Endothelial cell of umbilical vein (primary cell): ENCODE results near the gene CHMP2B. TPM values are rescaled to one million over a fixed set of nuclear protein-coding genes. Genes with fewer than 3 reads are reported as not detected.

Experiments used
- BruUV-seq: library from RNA; stranded (reverse); fragments of 400-500 nt; replicated peaks from 2 replicates; lab custom pipeline; 2021; lab: Mats Ljungman, UMichigan
- CTCF ChIA-PET: fragments of 300-600, 350-600 bp; sonication (Branson Sonifier 250); formaldehyde crosslinking; loops from one replicate; lab custom pipeline; 2021; ENCODE audit warnings: antibody characterized with exemption, inconsistent platforms; lab: Charles Lee
- POLR2A ChIA-PET: fragments of 300-600, 350-600 bp; sonication (Branson Sonifier 250); formaldehyde crosslinking; loops from one replicate; lab custom pipeline; 2021; ENCODE audit warnings: antibody characterized with exemption, inconsistent platforms; lab: Charles Lee
- DNase-seq: peaks from one replicate; pipeline ENCODE4 v3.0.0-alpha.2; 2011; ENCODE audit warnings: low read depth, low spot score
- FAIRE-seq: peaks from 2 replicates; lab custom pipeline; 2011; peaks lifted over from hg19 to GRCh38; lab: Jason Lieb, UNC
- H2AFZ ChIP-seq: 2 replicates; pipeline ENCODE4 v1.6.0; 2012; ENCODE audit warnings: low read depth, low read length, control low read depth, inconsistent platforms
- H3K27ac ChIP-seq: 2 replicates; pipeline ENCODE4 v1.5.1; 2011; ENCODE audit warnings: low read depth, mild to moderate bottlenecking, control low read depth, low read length, moderate library complexity; ENCODE audit not compliant: insufficient read depth
- H3K27me3 ChIP-seq, 2 experiments: 2 replicates each; pipeline versions ENCODE4 v1.6.0 to v1.6.1; 2011; ENCODE audit warnings: low read length in 2 of 2, mixed read lengths in 1 of 2; ENCODE audit not compliant: control insufficient read depth in 2 of 2, insufficient read depth in 2 of 2
- H3K36me3 ChIP-seq, 2 experiments: 2 replicates in 1 of 2; 3 replicates in 1 of 2; pipeline ENCODE4 v1.5.1; 2011; ENCODE audit warnings: low read length in 2 of 2, mild to moderate bottlenecking in 1 of 2, moderate library complexity in 1 of 2; ENCODE audit not compliant: control insufficient read depth in 2 of 2, insufficient read depth in 2 of 2; ENCODE audit errors: extremely low read depth in 1 of 2
- H3K4me1 ChIP-seq: 3 replicates; pipeline ENCODE4 v1.5.1; 2011; ENCODE audit warnings: mild to moderate bottlenecking, low read length; ENCODE audit not compliant: control insufficient read depth, insufficient read depth; ENCODE audit errors: extremely low read depth
- H3K4me2 ChIP-seq: 2 replicates; pipeline ENCODE4 v1.6.1; 2011; ENCODE audit warnings: low read length, control low read depth, mixed read lengths; ENCODE audit not compliant: insufficient read depth
- H3K4me3 ChIP-seq, 3 experiments: fragments of 200-600 bp in 1 of 3; sonication (generic), shearing (Covaris generic) in 1 of 3; replicated peaks in 1 of 3; 2 replicates each; pipeline ENCODE4 v1.5.1; 2011 to 2016; ENCODE audit warnings: control low read depth in 3 of 3, low read length in 3 of 3, mild to moderate bottlenecking in 2 of 3, inconsistent platforms in 1 of 3, low read depth in 1 of 3, moderate library complexity in 1 of 3; ENCODE audit not compliant: insufficient read depth in 1 of 3
- H3K79me2 ChIP-seq: 2 replicates; pipeline ENCODE4 v1.6.0; 2012; ENCODE audit warnings: low read length, inconsistent platforms; ENCODE audit not compliant: control insufficient read depth, insufficient read depth
- H3K9ac ChIP-seq: replicated peaks from 2 replicates; pipeline ENCODE3; 2011; ENCODE audit warnings: low read length, control low read depth; ENCODE audit not compliant: insufficient read depth; ENCODE audit errors: extremely low read depth
- H3K9me1 ChIP-seq: replicated peaks from 3 replicates; pipeline ENCODE4 v1.6.0; 2011; ENCODE audit warnings: mild to moderate bottlenecking, low read length; ENCODE audit not compliant: control insufficient read depth, insufficient read depth; ENCODE audit errors: extremely low read depth
- H3K9me3 ChIP-seq: replicated peaks from 2 replicates; pipeline ENCODE4 v1.5.1; 2012; ENCODE audit warnings: low read length, inconsistent platforms; ENCODE audit not compliant: control insufficient read depth, insufficient read depth
- H4K20me1 ChIP-seq: replicated peaks from 2 replicates; pipeline ENCODE3; 2011; ENCODE audit warnings: mild to moderate bottlenecking, low read length; ENCODE audit not compliant: control insufficient read depth, insufficient read depth; ENCODE audit errors: extremely low read depth
- FOS ChIP-seq: IDR thresholded peaks from 2 replicates; pipeline ENCODE4 v1.6.1; 2011; ENCODE audit warnings: mild to moderate bottlenecking, low read length, moderate library complexity, borderline replicate concordance; ENCODE audit not compliant: insufficient read depth
- GATA2 ChIP-seq: IDR thresholded peaks from 2 replicates; pipeline ENCODE4 v1.7.0; 2011; ENCODE audit warnings: low read depth, mild to moderate bottlenecking, moderate library complexity, mixed read lengths, low read length; ENCODE audit not compliant: insufficient read length, insufficient read depth
- JUN ChIP-seq: IDR thresholded peaks from 2 replicates; pipeline ENCODE4 v1.6.1; 2011; ENCODE audit warnings: borderline replicate concordance, low read depth; ENCODE audit not compliant: insufficient read length, insufficient read depth
- MYC ChIP-seq: IDR thresholded peaks from one replicate; pipeline ENCODE4 v1.6.1; 2011; ENCODE audit warnings: mild to moderate bottlenecking, low read depth, low read length
- POLR2A ChIP-seq: IDR thresholded peaks from 2 replicates; pipeline ENCODE4 v1.6.1; 2012; ENCODE audit warnings: low read depth, mild to moderate bottlenecking, control low read depth, low read length
- dilution Hi-C: fragments of 300-500 bp; cut with MboI; formaldehyde crosslinking; loops from one replicate; pipeline ENCODE4 v1.15.0; 2019; ENCODE audit warnings: low sequenced_read_pairs; ENCODE audit not compliant: extremely low pct_ligation_motif_present
- intact Hi-C: fragments of 100-400 bp; cut with micrococcal nuclease; formaldehyde crosslinking; loops from one replicate; pipeline ENCODE4 v1.10.0; 2022
- polyA plus RNA-seq, 4 experiments: library from polyadenylated mRNA; depleted of rRNA in 3 of 4; stranded (reverse) in 3 of 4; unstranded in 1 of 4; fragments of >200 nt; gene quantifications; 2 replicates each; pipeline versions ENCODE4 v1.2.1 to v1.2.3, GENCODE V29; 2011 to 2012; ENCODE audit warnings: missing spikeins in 1 of 4
- total RNA-seq: library from RNA; stranded (reverse); gene quantifications from 2 replicates; pipeline ENCODE4 v1.2.3, GENCODE V29; 2021
- TF ChIP-seq, protein P1 (sequence below): IDR thresholded peaks from 2 replicates; pipeline ENCODE4 v1.6.1; 2011; ENCODE audit not compliant: insufficient read depth, insufficient read length
- TF ChIP-seq, protein P2 (sequence below), 2 donors: IDR thresholded peaks; 1 replicate in 1 of 2; 2 replicates in 1 of 2; pipeline ENCODE4 v1.5.1; 2011; ENCODE audit warnings: low read length in 2 of 2, mild to moderate bottlenecking in 2 of 2, moderate library complexity in 2 of 2, control low read depth in 1 of 2, inconsistent platforms in 1 of 2, low read depth in 1 of 2; ENCODE audit not compliant: insufficient read depth in 1 of 2; ENCODE audit errors: extremely low read depth in 1 of 2

Gene CHMP2B
- total and polyA plus RNA-seq, 2 donors (not counting 3 experiments of a cell fraction or from before 2014, with no cell fraction given), result 6.8 to 22.0 TPM

DNA sequence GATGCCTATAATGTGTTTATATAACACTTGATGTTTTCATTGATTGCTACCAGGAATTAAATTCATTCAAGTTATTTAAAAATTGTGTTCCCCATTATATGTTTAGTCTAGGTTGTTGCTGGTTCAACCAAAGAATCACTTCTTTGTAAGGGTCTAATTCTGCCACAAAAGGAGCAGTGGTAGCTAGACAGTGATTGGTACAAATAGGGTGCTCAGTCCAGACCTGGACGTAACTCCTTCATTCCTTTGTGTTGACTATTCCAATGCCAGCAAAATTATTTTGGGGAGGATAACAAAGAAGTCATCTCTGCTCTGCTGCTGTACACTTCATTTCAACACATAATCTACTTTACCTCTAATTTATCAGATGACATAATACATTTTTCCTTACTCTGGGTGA lies 1.2 kb downstream of the CHMP2B start:
- no peak overlapping the region for H2AFZ ChIP-seq
- peak overlapping the region in 1 of 3 experiments; percentile 99 for H3K4me3 ChIP-seq
- H3K4me2 ChIP-seq, result peak overlapping the region; percentile 99
- POLR2A ChIA-PET, result no interaction called here
- no peaks in the 10 kb centered on the region for H3K36me3 ChIP-seq
- H3K27me3 ChIP-seq, result peaks cover 10 to 17% of the 10 kb centered on the region in 2 experiments
- dilution Hi-C loops (no loop called here), intact Hi-C loops (no loop called here)
- H3K27ac ChIP-seq, result no peak overlapping the region
- CTCF ChIA-PET, result no interaction called here
- TF ChIP-seq MYC, result no peak
- no peak for TF ChIP-seq POLR2A
- TF ChIP-seq, protein P1, sequence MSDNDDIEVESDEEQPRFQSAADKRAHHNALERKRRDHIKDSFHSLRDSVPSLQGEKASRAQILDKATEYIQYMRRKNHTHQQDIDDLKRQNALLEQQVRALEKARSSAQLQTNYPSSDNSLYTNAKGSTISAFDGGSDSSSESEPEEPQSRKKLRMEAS, result no peak
- TF ChIP-seq, protein P2, sequence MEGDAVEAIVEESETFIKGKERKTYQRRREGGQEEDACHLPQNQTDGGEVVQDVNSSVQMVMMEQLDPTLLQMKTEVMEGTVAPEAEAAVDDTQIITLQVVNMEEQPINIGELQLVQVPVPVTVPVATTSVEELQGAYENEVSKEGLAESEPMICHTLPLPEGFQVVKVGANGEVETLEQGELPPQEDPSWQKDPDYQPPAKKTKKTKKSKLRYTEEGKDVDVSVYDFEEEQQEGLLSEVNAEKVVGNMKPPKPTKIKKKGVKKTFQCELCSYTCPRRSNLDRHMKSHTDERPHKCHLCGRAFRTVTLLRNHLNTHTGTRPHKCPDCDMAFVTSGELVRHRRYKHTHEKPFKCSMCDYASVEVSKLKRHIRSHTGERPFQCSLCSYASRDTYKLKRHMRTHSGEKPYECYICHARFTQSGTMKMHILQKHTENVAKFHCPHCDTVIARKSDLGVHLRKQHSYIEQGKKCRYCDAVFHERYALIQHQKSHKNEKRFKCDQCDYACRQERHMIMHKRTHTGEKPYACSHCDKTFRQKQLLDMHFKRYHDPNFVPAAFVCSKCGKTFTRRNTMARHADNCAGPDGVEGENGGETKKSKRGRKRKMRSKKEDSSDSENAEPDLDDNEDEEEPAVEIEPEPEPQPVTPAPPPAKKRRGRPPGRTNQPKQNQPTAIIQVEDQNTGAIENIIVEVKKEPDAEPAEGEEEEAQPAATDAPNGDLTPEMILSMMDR (IDR thresholded peaks at IDR 0.05; ENCODE audit: extremely low read depth in 1 of 2, insufficient read depth in 1 of 2, low read depth in 1 of 2, low read length in 2 of 2), result no peak
- TF ChIP-seq JUN, result no peak
- peaks cover 27% of the 10 kb centered on the region for H3K79me2 ChIP-seq
- H3K4me1 ChIP-seq, result peaks cover 13% of the 10 kb centered on the region
- H3K9ac ChIP-seq, result no peak overlapping the region
- BruUV-seq, result no TSS peak
- FAIRE-seq (no peak), DNase-seq (no peak)
- peaks cover 8% of the 10 kb centered on the region for H4K20me1 ChIP-seq
- no peaks in the 10 kb centered on the region for H3K9me3 ChIP-seq
- no peaks in the 10 kb centered on the region for H3K9me1 ChIP-seq

DNA sequence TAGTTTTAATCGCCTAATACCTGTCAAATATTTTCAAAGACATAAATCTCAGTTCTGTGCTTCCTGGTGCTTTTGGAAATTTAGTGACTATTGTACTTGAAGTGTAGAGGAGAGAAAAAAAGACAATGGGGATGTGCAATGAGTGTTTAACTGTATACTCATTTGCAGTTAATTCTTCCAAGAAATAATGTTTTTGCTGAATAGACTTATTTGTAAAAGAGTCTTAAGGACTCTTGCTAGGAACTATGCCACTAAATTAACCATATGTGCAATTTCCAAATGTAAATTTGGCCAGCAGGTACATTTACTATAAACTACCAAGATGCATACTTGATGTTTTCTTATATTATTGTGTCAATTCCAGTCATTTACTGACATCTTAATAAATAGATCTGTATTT lies 2.0 kb downstream of the CHMP2B start:
- dilution Hi-C loops (no loop called here), intact Hi-C loops (no loop called here)
- H3K4me2 ChIP-seq, result no peak overlapping the region
- no TSS peak for BruUV-seq
- peaks cover 10 to 15% of the 10 kb centered on the region in 2 experiments for H3K27me3 ChIP-seq
- DNase-seq (no peak), FAIRE-seq (no peak)
- peaks cover 13% of the 10 kb centered on the region for H3K4me1 ChIP-seq
- H3K9me1 ChIP-seq, result no peaks in the 10 kb centered on the region
- H4K20me1 ChIP-seq, result peaks cover 8% of the 10 kb centered on the region
- no peak overlapping the region for H3K27ac ChIP-seq
- no peaks in the 10 kb centered on the region for H3K9me3 ChIP-seq
- no peak overlapping the region for H3K9ac ChIP-seq
- TF ChIP-seq, protein P1, result no peak
- TF ChIP-seq GATA2, result no peak
- TF ChIP-seq FOS, result no peak
- TF ChIP-seq JUN, result no peak
- TF ChIP-seq, protein P2 (IDR thresholded peaks at IDR 0.05; ENCODE audit: extremely low read depth in 1 of 2, insufficient read depth in 1 of 2, low read depth in 1 of 2, low read length in 2 of 2), result no peak
- POLR2A ChIA-PET, result no interaction called here
- H2AFZ ChIP-seq, result no peak overlapping the region
- no peaks in the 10 kb centered on the region for H3K36me3 ChIP-seq
- no peak overlapping the region for H3K4me3 ChIP-seq
- CTCF ChIA-PET, result no interaction called here
- H3K79me2 ChIP-seq, result peaks cover 30% of the 10 kb centered on the region
